Choroid plexus epithelial cell (primary cell): ENCODE data around the gene ANKRA2.
A peak's percentile ranks its signal among the peaks of the same experiment; 100 is the strongest.

Experiments used
- DNase-seq: peaks from one replicate; pipeline ENCODE4 v3.0.0-alpha.2; 2010; ENCODE audit warnings: low read depth
- H3K4me3 ChIP-seq: 2 replicates; pipeline ENCODE4 v1.5.1; 2011; ENCODE audit warnings: low read depth, mild to moderate bottlenecking, control low read depth, low read length, moderate library complexity
- TF ChIP-seq, protein P1 (sequence below): conservative IDR thresholded peaks from 2 replicates; pipeline ENCODE4 v1.5.1; 2011; ENCODE audit warnings: low read depth, mild to moderate bottlenecking, control low read depth, inconsistent platforms, low read length, moderate library complexity

Gene ANKRA2

DNA sequence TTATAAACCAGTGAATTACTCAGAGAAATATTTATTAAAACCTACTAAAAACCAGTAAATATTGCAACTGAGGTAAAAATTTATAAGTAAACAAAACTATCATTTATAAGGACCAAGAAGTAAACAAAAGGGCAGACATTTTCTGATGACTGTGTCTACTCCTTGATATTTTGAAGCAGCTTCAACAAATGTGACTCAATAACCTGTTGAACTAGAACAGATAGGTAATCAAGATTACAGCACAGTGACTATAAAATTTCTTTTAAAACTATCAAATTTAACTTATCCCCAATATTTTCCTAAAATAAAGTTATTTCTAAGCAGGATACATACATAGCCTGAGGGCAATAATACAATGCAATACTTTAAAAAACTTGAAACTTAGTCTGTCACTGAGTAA is 12.8 kb downstream of the ANKRA2 start:
- TF ChIP-seq, protein P1, sequence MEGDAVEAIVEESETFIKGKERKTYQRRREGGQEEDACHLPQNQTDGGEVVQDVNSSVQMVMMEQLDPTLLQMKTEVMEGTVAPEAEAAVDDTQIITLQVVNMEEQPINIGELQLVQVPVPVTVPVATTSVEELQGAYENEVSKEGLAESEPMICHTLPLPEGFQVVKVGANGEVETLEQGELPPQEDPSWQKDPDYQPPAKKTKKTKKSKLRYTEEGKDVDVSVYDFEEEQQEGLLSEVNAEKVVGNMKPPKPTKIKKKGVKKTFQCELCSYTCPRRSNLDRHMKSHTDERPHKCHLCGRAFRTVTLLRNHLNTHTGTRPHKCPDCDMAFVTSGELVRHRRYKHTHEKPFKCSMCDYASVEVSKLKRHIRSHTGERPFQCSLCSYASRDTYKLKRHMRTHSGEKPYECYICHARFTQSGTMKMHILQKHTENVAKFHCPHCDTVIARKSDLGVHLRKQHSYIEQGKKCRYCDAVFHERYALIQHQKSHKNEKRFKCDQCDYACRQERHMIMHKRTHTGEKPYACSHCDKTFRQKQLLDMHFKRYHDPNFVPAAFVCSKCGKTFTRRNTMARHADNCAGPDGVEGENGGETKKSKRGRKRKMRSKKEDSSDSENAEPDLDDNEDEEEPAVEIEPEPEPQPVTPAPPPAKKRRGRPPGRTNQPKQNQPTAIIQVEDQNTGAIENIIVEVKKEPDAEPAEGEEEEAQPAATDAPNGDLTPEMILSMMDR, result no peak
- H3K4me3 ChIP-seq, result no peak overlapping the region
- DNase-seq, result no peak

DNA sequence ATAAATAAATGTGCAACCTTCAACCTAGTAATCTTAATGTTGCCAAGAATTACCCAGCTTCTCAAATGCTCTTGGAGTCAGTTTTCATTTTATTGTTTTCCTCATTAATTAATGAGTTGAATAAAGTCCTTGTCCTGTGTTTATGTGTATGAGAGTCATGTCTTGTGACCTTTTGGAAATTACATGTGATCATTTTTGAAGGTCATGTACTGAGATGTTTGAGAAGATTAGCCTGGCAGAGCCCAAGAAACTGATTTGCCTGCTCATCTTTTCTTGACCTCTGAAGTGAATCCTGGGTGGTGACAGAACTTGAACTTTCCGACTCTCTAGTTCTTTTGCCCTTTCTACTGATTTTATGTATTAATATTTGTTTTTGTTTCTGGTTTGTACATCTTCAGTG is 15.4 kb downstream of the ANKRA2 start:
- TF ChIP-seq, protein P1, result no peak
- no peak overlapping the region for H3K4me3 ChIP-seq
- DNase-seq, result no peak

DNA sequence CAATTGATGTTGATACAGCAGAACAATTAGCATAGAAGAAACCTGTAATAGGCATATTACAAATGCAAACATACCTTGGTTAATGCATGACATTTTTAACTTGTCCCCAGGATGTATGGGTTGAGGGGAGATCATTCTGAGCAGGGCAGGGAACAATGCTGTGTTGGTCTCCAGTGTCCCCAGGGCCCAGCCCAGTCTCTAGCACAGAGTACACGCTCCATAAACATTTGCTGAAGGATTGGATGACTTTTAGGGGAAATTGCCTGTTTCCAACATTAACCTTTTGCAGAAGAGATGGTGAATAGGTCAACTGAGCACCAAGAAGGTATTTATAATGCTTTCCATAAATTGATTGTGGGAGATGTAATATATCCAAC is 20.0 kb downstream of the ANKRA2 start:
- no peak for DNase-seq
- H3K4me3 ChIP-seq, result no peak overlapping the region
- TF ChIP-seq, protein P1, result no peak

DNA sequence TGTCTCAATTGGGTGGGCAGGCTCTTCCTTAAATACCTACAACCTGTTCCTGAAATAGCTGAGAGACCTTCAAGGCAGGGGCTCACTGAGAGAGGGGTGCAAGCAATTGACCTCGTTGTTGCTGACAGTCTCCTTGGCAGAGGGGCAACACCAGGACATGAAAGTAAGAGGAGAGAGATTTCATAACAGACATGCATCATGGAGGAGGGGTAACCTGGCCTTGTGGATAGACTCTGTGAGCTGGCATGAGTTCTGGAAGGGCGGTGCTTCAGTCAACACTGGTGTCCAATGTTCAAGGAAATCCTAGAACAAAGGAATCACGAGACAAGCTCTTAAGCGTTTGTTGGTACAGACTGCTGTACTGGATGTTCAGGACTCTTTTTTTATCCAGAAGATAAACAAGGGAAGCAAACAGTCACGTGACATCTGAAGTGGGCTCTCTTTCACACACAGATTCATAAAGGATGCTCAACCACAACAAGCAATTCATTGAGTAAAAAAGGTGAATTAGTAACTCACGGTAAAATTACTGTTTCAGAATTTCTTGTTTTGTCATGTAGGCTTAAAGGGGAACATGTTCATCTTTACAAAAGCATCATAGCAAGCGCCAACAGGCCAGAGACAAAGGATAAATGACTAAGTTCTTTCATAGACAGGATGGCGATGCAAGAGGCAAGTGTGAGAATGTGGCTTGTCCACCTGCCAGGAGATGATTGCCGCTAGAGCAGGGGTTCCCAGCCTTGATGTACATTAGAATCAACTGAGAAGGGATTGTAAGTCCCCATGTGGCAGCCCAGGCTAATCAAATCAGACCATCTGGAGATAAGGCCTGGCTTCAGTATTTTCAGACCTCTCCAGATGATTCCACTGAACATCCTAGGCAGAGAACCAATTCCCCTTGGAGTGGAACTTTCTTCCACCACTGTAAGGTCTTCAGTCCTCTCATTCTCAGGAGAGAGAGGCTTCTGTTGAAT is 20.7 kb downstream of the ANKRA2 start:
- peak; percentile 22 for DNase-seq
- TF ChIP-seq, protein P1, result no peak
- no peak overlapping the region for H3K4me3 ChIP-seq

DNA sequence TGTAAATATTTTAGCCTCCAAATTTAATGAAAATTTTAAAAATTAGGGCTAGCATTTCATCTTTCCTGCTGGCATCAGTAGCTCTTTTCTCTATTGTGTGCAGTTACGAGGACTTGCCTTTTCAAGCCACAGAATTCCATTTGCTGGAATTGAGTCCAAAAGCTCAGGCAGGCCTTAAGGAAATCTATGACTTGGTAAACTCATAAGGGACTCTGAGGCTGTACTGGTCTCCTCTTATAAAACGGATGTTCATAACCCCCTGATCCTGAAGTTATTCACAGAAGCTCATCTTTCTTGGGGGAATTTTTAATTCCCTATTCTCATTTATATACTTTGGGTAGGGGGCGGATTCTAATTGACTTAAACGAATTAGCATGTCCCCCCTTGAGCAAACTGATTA is 23.4 kb downstream of the ANKRA2 start:
- TF ChIP-seq, protein P1, result no peak
- H3K4me3 ChIP-seq, result no peak overlapping the region
- DNase-seq, result no peak

DNA sequence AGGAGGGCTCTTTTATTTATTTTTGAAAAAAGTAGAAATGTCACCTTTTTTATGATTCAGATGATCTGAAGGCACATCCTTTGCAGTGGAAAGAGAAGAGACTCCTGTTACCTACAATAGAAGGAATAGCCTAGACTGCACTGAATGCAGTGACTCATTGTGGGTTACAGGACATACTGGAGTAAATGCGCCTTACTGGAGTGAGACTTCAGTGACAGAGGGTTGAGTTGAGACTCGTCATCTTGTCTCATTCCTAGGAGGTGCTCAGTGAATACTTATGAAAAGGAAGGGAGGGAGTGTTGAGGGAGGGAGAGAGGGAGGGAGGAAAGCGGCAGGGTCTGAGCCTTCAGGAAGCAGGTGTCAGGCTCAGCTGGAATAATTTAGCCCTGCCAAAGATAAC is 25.2 kb downstream of the ANKRA2 start:
- peak; percentile 58 for DNase-seq
- TF ChIP-seq, protein P1, result no peak
- H3K4me3 ChIP-seq, result no peak overlapping the region

DNA sequence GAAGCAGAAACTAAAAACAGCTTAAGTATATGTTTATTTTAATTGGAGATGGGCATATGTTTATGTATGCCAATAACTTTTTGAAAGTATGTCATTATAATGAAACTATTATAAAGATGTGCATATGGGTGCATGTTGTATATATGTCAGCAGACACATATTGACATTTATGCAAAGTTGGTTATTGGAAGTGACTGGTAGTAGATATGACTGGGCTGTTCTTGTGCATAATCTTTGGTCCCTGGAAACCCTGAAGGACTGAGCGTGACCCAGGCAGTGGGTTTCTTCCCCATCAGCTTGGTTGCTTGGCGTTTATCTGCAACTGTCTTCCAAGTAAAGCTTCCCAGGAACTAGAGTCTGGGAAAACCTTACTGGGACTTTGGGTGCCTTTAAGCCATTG is 25.7 kb downstream of the ANKRA2 start:
- H3K4me3 ChIP-seq, result no peak overlapping the region
- TF ChIP-seq, protein P1, result no peak
- DNase-seq, result no peak
